Prostate gland (tissue), 2 donors: Measurements from ENCODE around the gene TTN. TPM values are rescaled to one million over a fixed set of nuclear protein-coding genes. Genes with fewer than 3 reads are reported as not detected.

ENCODE experiments used
- DNase-seq: peaks from one replicate; pipeline ENCODE4 v3.0.0-alpha.2; 2019; ENCODE audit warnings: low spot score
- H3K27ac ChIP-seq, 2 donors: fragments of 200-600 bp; sonication (generic); 2 replicates each; pipeline ENCODE4 v1.5.1; 2017 to 2019
- H3K27me3 ChIP-seq: fragments of 200-600 bp; sonication (generic); replicated peaks from 2 replicates; pipeline ENCODE4 v1.5.1; 2019; ENCODE audit not compliant: insufficient read depth
- H3K36me3 ChIP-seq, 2 donors: fragments of 200-600 bp; sonication (generic); 1 replicate in 1 of 2; 2 replicates in 1 of 2; pipeline versions ENCODE4 v1.5.1 to v1.8.1; 2017 to 2019
- H3K4me1 ChIP-seq: fragments of 200-600 bp; sonication (generic); replicated peaks from 2 replicates; pipeline ENCODE4 v1.5.1; 2019
- H3K4me3 ChIP-seq, 2 donors: fragments of 200-600 bp; sonication (generic); 2 replicates each; pipeline ENCODE4 v1.5.1; 2017 to 2019
- H3K9me3 ChIP-seq: fragments of 200-600 bp; sonication (generic); 2 replicates; pipeline ENCODE4 v1.5.1; 2017
- CTCF ChIP-seq, 4 experiments: fragments of 200-600 bp in 2 of 4; fragments of 450-650 bp in 2 of 4; sonication (generic) in 2 of 4; IDR thresholded peaks; 1 replicate in 3 of 4; 2 replicates in 1 of 4; pipeline ENCODE4 v1.5.1; 2016 to 2019; ENCODE audit warnings: antibody characterized with exemption in 4 of 4, mild to moderate bottlenecking in 2 of 4, moderate library complexity in 2 of 4
- POLR2A ChIP-seq: fragments of 450-650 bp; IDR thresholded peaks from one replicate; pipeline ENCODE4 v1.6.1; 2016; ENCODE audit warnings: antibody characterized with exemption, mild to moderate bottlenecking
- POLR2AphosphoS5 ChIP-seq: sonication (generic); formaldehyde crosslinking; IDR thresholded peaks from one replicate; pipeline ENCODE4 v1.6.1; 2017; ENCODE audit warnings: antibody characterized with exemption
- WGBS: methylation state at CpG from one replicate; pipeline ENCODE4 v1.1.5; 2018; 5-methylcytosine and 5-hydroxymethylcytosine counted together
- intact Hi-C: fragments of 100-400 bp; cut with DNase I; formaldehyde crosslinking; loops from one replicate; pipeline ENCODE4 v1.14.2; 2022
- total RNA-seq, 2 donors: library from RNA; depleted of rRNA; stranded (reverse); fragments of >200 nt; gene quantifications; one replicate each; pipeline ENCODE4 v1.1.0, GENCODE V29; 2016

TTN gene
- total RNA-seq, 2 donors from 2014 or later = 10.3 to 36.8 TPM

- intact Hi-C loops = no loop called here
- Histone ChIP-seq H3K9me3 (no peaks in the 10 kb centered on the region), H3K27me3 (no peaks in the 10 kb centered on the region), H3K27ac (no peak overlapping the region), H3K4me3 (no peak overlapping the region), H3K4me1 (no peaks in the 10 kb centered on the region), H3K36me3 (no peaks in the 10 kb centered on the region)
- WGBS = 65% methylated on average over 1 of the region's 1 CpG
- no peak for DNase-seq
- TF ChIP-seq POLR2AphosphoS5 (no peak), CTCF (IDR thresholded peaks at IDR 0.05) (no peak), POLR2A (no peak)
These were observed 300.3 kb downstream of the TTN start for GRCh38 chr2:178506949-178507348.

- H3K4me3 ChIP-seq = no peak overlapping the region
- DNase-seq = no peak
- TF ChIP-seq POLR2A = no peak
- TF ChIP-seq CTCF (IDR thresholded peaks at IDR 0.05) = no peak
- TF ChIP-seq POLR2AphosphoS5 = no peak
- H3K9me3 ChIP-seq = no peaks in the 10 kb centered on the region
- no peaks in the 10 kb centered on the region for H3K36me3 ChIP-seq
- H3K27ac ChIP-seq = no peak overlapping the region
- H3K4me1 ChIP-seq = no peaks in the 10 kb centered on the region
- 100% methylated on average over 2 of the region's 2 CpGs for WGBS
- intact Hi-C loops = no loop called here
- no peaks in the 10 kb centered on the region for H3K27me3 ChIP-seq
These were observed 300.7 kb downstream of the TTN start for GRCh38 chr2:178506524-178506923.

GRCh38 chr2:178506101-178506500 lies 301.1 kb downstream of the TTN start:
- WGBS = 94% methylated on average over 1 of the region's 1 CpG
- Histone ChIP-seq H3K4me3 (no peak overlapping the region), H3K9me3 (no peaks in the 10 kb centered on the region), H3K4me1 (no peaks in the 10 kb centered on the region), H3K27me3 (no peaks in the 10 kb centered on the region), H3K27ac (no peak overlapping the region), H3K36me3 (peaks cover 0 to 2% of the 10 kb centered on the region in 2 donors)
- intact Hi-C loops = no loop called here
- no peak for DNase-seq
- no peak for TF ChIP-seq CTCF (IDR thresholded peaks at IDR 0.05)
- TF ChIP-seq POLR2AphosphoS5 = no peak
- TF ChIP-seq POLR2A = no peak

- intact Hi-C loops = no loop called here
- over 99% methylated on average over 4 of the region's 4 CpGs for WGBS
- no peaks in the 10 kb centered on the region for H3K4me1 ChIP-seq
- no peaks in the 10 kb centered on the region for H3K27me3 ChIP-seq
- H3K9me3 ChIP-seq = no peaks in the 10 kb centered on the region
- no peak for DNase-seq
- H3K36me3 ChIP-seq = peaks cover 0 to 9% of the 10 kb centered on the region in 2 donors
- H3K4me3 ChIP-seq = no peak overlapping the region
- no peak for TF ChIP-seq CTCF (IDR thresholded peaks at IDR 0.05)
- no peak for TF ChIP-seq POLR2A
- TF ChIP-seq POLR2AphosphoS5 = no peak
- no peak overlapping the region for H3K27ac ChIP-seq
These were observed 304.5 kb downstream of the TTN start for GRCh38 chr2:178502751-178503150.

- intact Hi-C loops = no loop called here
- H3K36me3 ChIP-seq = peaks cover 0 to 9% of the 10 kb centered on the region in 2 donors
- WGBS = 99% methylated on average over 3 of the region's 3 CpGs
These were observed 307.6 kb downstream of the TTN start for GRCh38 chr2:178499640-178500039.

More at GRCh38 chr2:178499640-178500039, 307.6 kb downstream of the TTN start:
- no peak for DNase-seq
- Histone ChIP-seq H3K9me3 (no peaks in the 10 kb centered on the region), H3K27me3 (no peaks in the 10 kb centered on the region), H3K4me3 (no peak overlapping the region), H3K4me1 (no peaks in the 10 kb centered on the region), H3K27ac (no peak overlapping the region)
- TF ChIP-seq POLR2AphosphoS5 = no peak
- TF ChIP-seq POLR2A = no peak
